Uterus (tissue), 2 donors: ENCODE data around the gene C19orf67.

Experiments
- CTCF ChIP-seq, 4 experiments: fragments of 200-600 bp in 2 of 4; fragments of 450-650 bp in 2 of 4; sonication (generic) in 2 of 4; IDR thresholded peaks; one replicate each; pipeline ENCODE4 v1.5.1; 2016 to 2019; ENCODE audit warnings: antibody characterized with exemption in 4 of 4, mild to moderate bottlenecking in 2 of 4, moderate library complexity in 1 of 4
- POLR2A ChIP-seq, 2 donors: fragments of 450-650 bp; IDR thresholded peaks; one replicate each; pipeline ENCODE4 v1.6.1; 2016; ENCODE audit warnings: antibody characterized with exemption in 2 of 2, mild to moderate bottlenecking in 1 of 2, moderate library complexity in 1 of 2

- no peak for TF ChIP-seq CTCF (IDR thresholded peaks at IDR 0.05)
- no peak for TF ChIP-seq POLR2A (IDR thresholded peaks at IDR 0.05)
These were observed 30.2 kb upstream of the C19orf67 start for GRCh38 chr19:14115756-14116155.
